H1 (cell line): ENCODE measurements around the gene MS4A18. TPM values are rescaled to one million over a fixed set of nuclear protein-coding genes. Genes with fewer than 3 reads are reported as not detected.

Source experiments
- CTCF ChIA-PET: fragments of 300-600 bp; sonication (Branson Sonifier 250); formaldehyde crosslinking; loops from one replicate; lab custom pipeline; 2021; ENCODE audit not compliant: partially characterized antibody; lab: Charles Lee
- POLR2A ChIA-PET: fragments of 300-600 bp; sonication (Branson Sonifier 250); formaldehyde crosslinking; loops from one replicate; lab custom pipeline; 2021; ENCODE audit warnings: inconsistent platforms; ENCODE audit not compliant: partially characterized antibody; lab: Charles Lee
- DNase-seq, 2 experiments: peaks; one replicate each; pipeline versions ENCODE4 v3.0.0 to v3.0.0-alpha.2; 2010 to 2022; ENCODE audit warnings: low spot score in 2 of 2, low read depth in 1 of 2, mixed read lengths in 1 of 2
- FAIRE-seq: peaks from 2 replicates; lab custom pipeline; 2011; peaks lifted over from hg19 to GRCh38; lab: Jason Lieb, UNC
- H2AFZ ChIP-seq: 2 replicates; pipeline ENCODE4 v1.8.1; 2012; ENCODE audit warnings: low read length, inconsistent platforms
- H2AK5ac ChIP-seq: 2 replicates; pipeline ENCODE4 v1.6.1; 2013; ENCODE audit warnings: low read depth, low read length
- H2BK120ac ChIP-seq: replicated peaks from 2 replicates; pipeline ENCODE3; 2013; ENCODE audit warnings: low read depth, low read length, inconsistent platforms
- H2BK12ac ChIP-seq: 2 replicates; pipeline ENCODE4 v1.6.1; 2013; ENCODE audit warnings: low read depth, low read length
- H2BK15ac ChIP-seq: 2 replicates; pipeline ENCODE4 v1.6.1; 2013; ENCODE audit warnings: low read length
- H2BK20ac ChIP-seq: 2 replicates; pipeline ENCODE4 v1.6.1; 2013; ENCODE audit warnings: low read length
- H2BK5ac ChIP-seq: 2 replicates; pipeline ENCODE4 v1.6.1; 2013; ENCODE audit warnings: low read depth, low read length
- H3K14ac ChIP-seq: 2 replicates; pipeline ENCODE4 v1.6.1; 2013; ENCODE audit warnings: inconsistent platforms; ENCODE audit not compliant: insufficient read length
- H3K18ac ChIP-seq: 2 replicates; pipeline ENCODE4 v1.6.1; 2013; ENCODE audit warnings: low read length; ENCODE audit errors: extremely low read depth
- H3K23ac ChIP-seq: 2 replicates; pipeline ENCODE4 v1.6.1; 2013; ENCODE audit warnings: inconsistent platforms; ENCODE audit not compliant: insufficient read length
- H3K23me2 ChIP-seq: 2 replicates; pipeline ENCODE4 v1.6.1; 2013; ENCODE audit warnings: low read depth, low read length
- H3K27ac ChIP-seq: 2 replicates; pipeline ENCODE4 v1.6.1; 2011; ENCODE audit warnings: low read depth, low read length, inconsistent platforms
- H3K27me3 ChIP-seq, 4 experiments: replicated peaks in 1 of 4; 1 replicate in 1 of 4; 2 replicates in 3 of 4; pipeline versions ENCODE4 v1.6.1 to v1.8.1; 2011 to 2013; ENCODE audit warnings: low read length in 3 of 4, mild to moderate bottlenecking in 3 of 4, inconsistent platforms in 2 of 4, mixed read lengths in 2 of 4, moderate library complexity in 1 of 4; ENCODE audit not compliant: control insufficient read depth in 3 of 4, insufficient read depth in 3 of 4; ENCODE audit errors: extremely low read depth in 1 of 4
- H3K36me3 ChIP-seq, 4 experiments: 2 replicates each; pipeline versions ENCODE4 v1.6.1 to v1.8.1; 2011 to 2013; ENCODE audit warnings: mild to moderate bottlenecking in 4 of 4, low read length in 3 of 4, moderate library complexity in 2 of 4, control low read depth in 1 of 4, inconsistent platforms in 1 of 4; ENCODE audit not compliant: insufficient read depth in 4 of 4, control insufficient read depth in 2 of 4
- H3K4ac ChIP-seq: replicated peaks from 2 replicates; pipeline ENCODE3; 2013; ENCODE audit warnings: low read length, low read depth, mixed read lengths, inconsistent platforms; ENCODE audit not compliant: insufficient read length
- H3K4me1 ChIP-seq, 4 experiments: replicated peaks in 1 of 4; 1 replicate in 1 of 4; 2 replicates in 3 of 4; pipeline versions ENCODE4 v1.6.1 to v1.8.1; 2011 to 2013; ENCODE audit warnings: low read length in 3 of 4, inconsistent platforms in 2 of 4, mixed read lengths in 1 of 4; ENCODE audit not compliant: insufficient read depth in 4 of 4, control insufficient read depth in 3 of 4
- H3K4me2 ChIP-seq, 2 experiments: 2 replicates each; pipeline versions ENCODE4 v1.6.1 to v1.8.1; 2011 to 2013; ENCODE audit warnings: low read depth in 2 of 2, low read length in 2 of 2, control low read depth in 1 of 2, inconsistent platforms in 1 of 2, mild to moderate bottlenecking in 1 of 2; ENCODE audit not compliant: insufficient read depth in 1 of 2
- H3K4me3 ChIP-seq, 4 experiments: fragments of 200-600, 300-600 bp in 1 of 4; sonication (generic), shearing (Covaris generic), sonication (Bioruptor Twin) in 1 of 4; 2 replicates each; pipeline versions ENCODE4 v1.5.1 to v1.8.1; 2011 to 2016; ENCODE audit warnings: low read length in 4 of 4, low read depth in 3 of 4, control low read depth in 2 of 4, inconsistent platforms in 2 of 4, mild to moderate bottlenecking in 2 of 4, mixed read lengths in 1 of 4, moderate library complexity in 1 of 4; ENCODE audit not compliant: insufficient read depth in 2 of 4; ENCODE audit errors: extremely low read depth in 1 of 4
- H3K56ac ChIP-seq: replicated peaks from 2 replicates; pipeline ENCODE3; 2013; ENCODE audit warnings: low read depth, mild to moderate bottlenecking, mixed read lengths, low read length, inconsistent platforms; ENCODE audit not compliant: insufficient read length
- H3K79me1 ChIP-seq: 2 replicates; pipeline ENCODE4 v1.6.1; 2013; ENCODE audit warnings: low read depth, low read length, control low read depth
- H3K79me2 ChIP-seq, 2 experiments: 2 replicates each; pipeline versions ENCODE4 v1.6.1 to v1.8.1; 2012 to 2013; ENCODE audit warnings: low read length in 2 of 2, mild to moderate bottlenecking in 2 of 2, inconsistent platforms in 1 of 2; ENCODE audit not compliant: insufficient read depth in 2 of 2, control insufficient read depth in 1 of 2
- H3K9ac ChIP-seq, 4 experiments: replicated peaks in 1 of 4; 1 replicate in 1 of 4; 2 replicates in 3 of 4; pipeline versions ENCODE4 v1.6.1 to v1.8.1; 2011 to 2013; ENCODE audit warnings: low read depth in 3 of 4, low read length in 3 of 4, control low read depth in 2 of 4, mild to moderate bottlenecking in 2 of 4, moderate library complexity in 2 of 4, inconsistent platforms in 1 of 4; ENCODE audit errors: extremely low read depth in 1 of 4
- H3K9me3 ChIP-seq, 2 experiments: 2 replicates each; pipeline versions ENCODE4 v1.6.1 to v1.8.1; 2012 to 2013; ENCODE audit warnings: mild to moderate bottlenecking in 2 of 2, moderate library complexity in 2 of 2, control low read depth in 1 of 2, inconsistent platforms in 1 of 2, low read depth in 1 of 2, low read length in 1 of 2, mixed read lengths in 1 of 2; ENCODE audit not compliant: insufficient read depth in 2 of 2
- H4K20me1 ChIP-seq, 2 experiments: replicated peaks in 1 of 2; 2 replicates each; pipeline versions ENCODE3 to v1.8.1; 2011 to 2013; ENCODE audit warnings: inconsistent platforms in 2 of 2, low read length in 2 of 2, mild to moderate bottlenecking in 1 of 2; ENCODE audit not compliant: insufficient read depth in 2 of 2, control insufficient read depth in 1 of 2
- H4K5ac ChIP-seq: 2 replicates; pipeline ENCODE4 v1.6.1; 2013; ENCODE audit warnings: low read length, low read depth, mixed read lengths, inconsistent platforms; ENCODE audit not compliant: insufficient read length
- H4K8ac ChIP-seq: 2 replicates; pipeline ENCODE4 v1.8.0; 2013; ENCODE audit warnings: mild to moderate bottlenecking, moderate library complexity, low read length, inconsistent platforms; ENCODE audit not compliant: insufficient read depth; ENCODE audit errors: extremely low read depth
- H4K91ac ChIP-seq: replicated peaks from 2 replicates; pipeline ENCODE3; 2013; ENCODE audit warnings: low read length, mixed read lengths, inconsistent platforms; ENCODE audit not compliant: insufficient read length
- CBX5 ChIP-seq: fragments of 300-800, 300-1000 bp; sonication (generic); IDR thresholded peaks from 2 replicates; pipeline ENCODE4 v1.7.1; 2016; ENCODE audit warnings: antibody characterized with exemption, low read length, low read depth
- CTBP2 ChIP-seq: IDR thresholded peaks from 2 replicates; pipeline ENCODE4 v1.7.0; 2011; ENCODE audit warnings: borderline replicate concordance, mild to moderate bottlenecking, moderate library complexity, mixed read lengths, low read length; ENCODE audit not compliant: insufficient read depth, insufficient read length
- CTCF ChIP-seq, 3 experiments: IDR thresholded peaks; 1 replicate in 2 of 3; 2 replicates in 1 of 3; pipeline versions ENCODE4 v1.5.1 to v1.6.1; 2011; ENCODE audit warnings: low read length in 3 of 3, mild to moderate bottlenecking in 3 of 3, inconsistent platforms in 2 of 3, low read depth in 1 of 3, moderate library complexity in 1 of 3; ENCODE audit not compliant: insufficient read depth in 1 of 3; ENCODE audit errors: control extremely low read depth in 1 of 3
- HDAC2 ChIP-seq, 2 experiments: fragments of 300-600 bp in 1 of 2; sonication (generic) in 1 of 2; IDR thresholded peaks; 2 replicates each; pipeline ENCODE4 v1.6.1; 2011 to 2012; ENCODE audit warnings: low read depth in 2 of 2, low read length in 2 of 2, mild to moderate bottlenecking in 2 of 2, moderate library complexity in 2 of 2, borderline replicate concordance in 1 of 2, inconsistent platforms in 1 of 2
- RAD21 ChIP-seq, 2 experiments: IDR thresholded peaks in 1 of 2; conservative IDR thresholded peaks in 1 of 2; 2 replicates each; pipeline ENCODE4 v1.6.1; 2011; ENCODE audit warnings: low read depth in 2 of 2, low read length in 2 of 2, improper control_type of control experiment in 1 of 2, inconsistent platforms in 1 of 2, mild to moderate bottlenecking in 1 of 2, moderate library complexity in 1 of 2
- SIX5 ChIP-seq: IDR thresholded peaks from 2 replicates; pipeline ENCODE4 v1.6.1; 2011; ENCODE audit warnings: mild to moderate bottlenecking, low read depth, low read length
- SP2 ChIP-seq: IDR thresholded peaks from 2 replicates; pipeline ENCODE4 v1.6.1; 2012; ENCODE audit warnings: mild to moderate bottlenecking, low read length, inconsistent platforms
- WGBS, 2 experiments: shearing (Covaris generic) in 1 of 2; methylation state at CpG; one replicate each; pipeline versions ENCODE4 v1.1.6 to v1.1.7; 2013 to 2015; ENCODE audit warnings: low lambda C conversion rate in 2 of 2, mixed read lengths in 2 of 2, inconsistent platforms in 1 of 2, low coverage in 1 of 2, missing lambda C conversion rate in 1 of 2; ENCODE audit not compliant: insufficient replicate concordance in 2 of 2, insufficient coverage in 1 of 2, insufficient read length in 1 of 2; ENCODE audit errors: extremely low coverage in 1 of 2, missing lambda C conversion rate in 1 of 2; 5-methylcytosine and 5-hydroxymethylcytosine counted together
- polyA plus RNA-seq, 7 experiments: library from polyadenylated mRNA; depleted of rRNA in 3 of 7; stranded (reverse) in 5 of 7; unstranded in 2 of 7; fragments of >200 nt in 5 of 7; fragments of 200-250 nt in 2 of 7; gene quantifications; 1 replicate in 5 of 7; 2 replicates in 1 of 7; 4 replicates in 1 of 7; pipeline versions ENCODE4 v1.2.1 to v1.2.3, GENCODE V29; 2011 to 2013; ENCODE audit warnings: missing spikeins in 2 of 7, mixed read lengths in 2 of 7
- total RNA-seq: library from RNA; stranded (reverse); fragmentation: NEBNext Ultra II Directional; extraction: Animal tissue kit (Norgen Biotek cat#: 25700); gene quantifications from 2 replicates; pipeline ENCODE4 v1.2.1, GENCODE V29; 2021

MS4A18 gene
- total and polyA plus RNA-seq, 2 of the 8 experiments (the other 6 are each of a cell fraction or from before 2014, with no cell fraction given) = not detected

- H3K23ac ChIP-seq = no peak overlapping the region
- H3K56ac ChIP-seq = no peak overlapping the region
- peaks cover 0 to 1% (median 0%) of the 10 kb centered on the region in 4 experiments; a peak in 1 of 7 replicates for H3K4me1 ChIP-seq
- H2BK12ac ChIP-seq = no peak overlapping the region
- H2BK20ac ChIP-seq = no peak overlapping the region
- H3K4me2 ChIP-seq = no peak overlapping the region; a peak in 1 of 4 replicates
- H3K27ac ChIP-seq = no peak overlapping the region
- CTCF ChIA-PET = interaction anchor here (0.5 to 8.3 kb wide), 50 partner anchors 9 to 945 kb away, joined by 3 to 145 read pairs (median 4); partner anchors contain the start of genes MS4A10, MS4A18, MS4A8 and ZP1
- H2AK5ac ChIP-seq = no peak overlapping the region
- POLR2A ChIA-PET = no interaction called here
- H3K14ac ChIP-seq = no peak overlapping the region
- no peaks in the 10 kb centered on the region for H3K79me2 ChIP-seq
- 74% methylated on average over 11 of the region's 11 CpGs; no CpG with 5 or more reads in 1 of the 2 experiments for WGBS, 2 experiments
- H3K27me3 ChIP-seq = peaks cover 0 to 6% (median 3%) of the 10 kb centered on the region in 4 experiments; a peak in 3 of 7 replicates
- no peak overlapping the region for H2BK15ac ChIP-seq
- no peak overlapping the region for H2BK5ac ChIP-seq
- no peaks in the 10 kb centered on the region for H3K36me3 ChIP-seq
- no peak overlapping the region for H2BK120ac ChIP-seq
- no peaks in the 10 kb centered on the region; a peak in 1 of 4 replicates for H3K9me3 ChIP-seq
- H3K79me1 ChIP-seq = no peaks in the 10 kb centered on the region
- H3K23me2 ChIP-seq = no peaks in the 10 kb centered on the region
- no peak overlapping the region for H3K4me3 ChIP-seq
- H4K91ac ChIP-seq = no peak overlapping the region
- no peak overlapping the region for H3K4ac ChIP-seq
- no peak overlapping the region for H3K9ac ChIP-seq
- DNase-seq = no peak
- FAIRE-seq = peak; percentile 68
- H4K20me1 ChIP-seq = no peaks in the 10 kb centered on the region
- H4K8ac ChIP-seq = no peak overlapping the region
- peak overlapping the region; percentile 89; the same call in 1 of the 2 replicates for H2AFZ ChIP-seq
- TF ChIP-seq HDAC2 (IDR thresholded peaks at IDR 0.05; ENCODE audit: borderline replicate concordance in 1 of 2, low read depth in 2 of 2, low read length in 2 of 2) (no peak), RAD21 (IDR thresholded peaks at IDR 0.05 in 1 of 2, conservative IDR thresholded peaks at IDR 0.05 in 1 of 2; ENCODE audit: low read depth in 2 of 2, low read length in 2 of 2) (peak; percentile 40 to 48), CBX5 (no peak), SP2 (no peak), CTBP2 (no peak), SIX5 (no peak), CTCF (IDR thresholded peaks at IDR 0.05; ENCODE audit: control extremely low read depth in 1 of 3, insufficient read depth in 1 of 3, low read depth in 1 of 3, low read length in 3 of 3) (peak in 2 of 3 experiments; percentile 47 to 58; a peak in 2 of 4 replicates)
- TF ChIP-seq, all 59 proteins: peak for 2
- Histone ChIP-seq H4K5ac (no peak overlapping the region), H3K18ac (no peak overlapping the region)
Observed at GRCh38 chr11:60762851-60763691, 38.6 kb downstream of the MS4A18 start.
